ENCODE results near the gene AK2. TPM values are rescaled to one million over a fixed set of nuclear protein-coding genes. Genes with fewer than 3 reads are reported as not detected.

Gene AK2
- total and polyA plus RNA-seq, 12 donors: 55.3 to 245 (median 144) TPM

DNA sequence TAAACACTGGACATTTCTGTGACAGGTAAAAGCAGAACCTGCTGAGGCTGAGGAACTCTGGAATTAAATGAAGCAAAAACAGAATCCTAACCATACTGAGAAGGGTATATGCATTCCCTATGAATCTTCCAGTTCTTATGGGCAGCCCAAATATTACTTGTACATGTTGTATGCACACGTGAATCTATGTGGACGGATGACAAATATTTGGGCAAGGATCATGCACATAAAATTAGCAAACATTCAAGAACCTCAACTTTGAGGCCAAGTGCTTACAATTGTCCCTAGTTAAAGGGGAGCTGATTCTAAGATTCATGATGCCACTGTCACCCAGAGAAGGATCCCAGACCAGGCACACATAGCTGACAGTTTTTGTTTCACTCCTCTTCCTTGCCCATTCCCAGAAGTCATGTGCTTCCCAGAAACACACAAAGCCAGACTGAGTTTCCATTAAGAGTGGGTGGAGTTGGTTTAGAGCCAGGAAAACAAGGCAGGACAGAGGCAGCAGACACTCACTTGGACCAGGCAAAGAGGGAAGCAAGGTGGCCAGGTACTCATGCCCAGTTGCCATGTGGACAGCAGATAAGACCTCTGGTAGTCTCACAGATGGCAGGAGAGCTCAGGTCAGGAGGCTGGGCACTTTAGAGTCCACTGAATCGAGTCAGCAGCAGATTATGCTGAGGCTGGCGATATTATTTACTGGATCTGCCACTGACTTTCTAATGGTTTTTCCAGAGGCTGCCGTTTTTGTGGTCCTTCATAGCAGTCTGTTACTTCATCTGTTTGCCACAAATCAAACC lies 25.6 kb downstream of the AK2 start:
- H3K27ac ChIP-seq: peak overlapping the region in 4 of 5 donors; percentile 5 to 86 (median 48)
- H3K9me3 ChIP-seq (replicated peaks in 1 of 3): no peaks in the 10 kb centered on the region
- no peaks in the 10 kb centered on the region for H3K27me3 ChIP-seq
- H3K4me1 ChIP-seq (replicated peaks in 1 of 2): peaks cover 26 to 41% of the 10 kb centered on the region in 2 donors
- 67 to 90% (median 78%) methylated on average over 2 to 5 of the region's 5 CpGs for WGBS, 4 donors
- peak in 6 of 7 donors; percentile 45 to 84 (median 70) for DNase-seq
- no peak overlapping the region for H3K4me3 ChIP-seq
- intact Hi-C loops (cut with DNase I): no loop called here
- TF ChIP-seq POLR2A (IDR thresholded peaks at IDR 0.05): no peak
- TF ChIP-seq CTCF (IDR thresholded peaks at IDR 0.05): no peak
- peaks cover 0 to 43% of the 10 kb centered on the region in 2 donors for H3K36me3 ChIP-seq (replicated peaks in 1 of 2)

DNA sequence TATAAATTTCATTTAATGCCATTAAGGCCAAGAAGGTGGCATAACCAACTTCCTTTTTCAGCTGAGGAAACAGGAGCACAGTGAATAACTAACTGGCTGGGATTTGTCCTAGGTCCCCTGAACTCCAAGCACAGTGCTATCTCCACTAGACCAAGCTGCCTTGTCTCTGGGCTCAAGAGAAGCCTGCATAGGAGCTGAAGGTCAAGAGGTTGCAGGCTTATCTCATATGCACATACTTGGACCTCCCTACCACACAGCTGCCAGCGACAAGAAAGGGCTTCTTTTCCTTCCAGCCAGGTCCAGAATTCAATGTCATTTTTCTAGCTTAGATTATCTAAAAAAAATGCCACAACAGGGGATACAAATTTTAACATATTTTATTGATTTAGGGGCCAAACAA lies 27.1 kb downstream of the AK2 start:
- Histone ChIP-seq H3K36me3 (replicated peaks in 1 of 2) (peaks cover 0 to 43% of the 10 kb centered on the region in 2 donors), H3K27ac (peak overlapping the region in 1 of 5 donors; percentile 72), H3K9me3 (replicated peaks in 1 of 3) (no peaks in the 10 kb centered on the region), H3K4me1 (replicated peaks in 1 of 2) (peaks cover 33 to 54% of the 10 kb centered on the region in 2 donors), H3K27me3 (no peaks in the 10 kb centered on the region), H3K4me3 (no peak overlapping the region)
- WGBS, 4 donors: 9 to 30% (median 16%) methylated on average over 1 of the region's 1 CpG
- intact Hi-C loops (cut with DNase I): loop anchor here in 1 of 2 donors (10.0 kb wide), 1 partner anchor 65 kb away; no protein-coding TSS in a partner anchor
- no peak for TF ChIP-seq CTCF (IDR thresholded peaks at IDR 0.05)
- no peak for TF ChIP-seq POLR2A (IDR thresholded peaks at IDR 0.05)
- DNase-seq: no peak

GRCh38 chr1:33008051-33008914 lies 28.4 kb downstream of the AK2 start:
- intact Hi-C loops (cut with DNase I): loop anchor here in 1 of 2 donors (10.0 kb wide), 1 partner anchor 63 kb away; no protein-coding TSS in a partner anchor
- peaks cover 0 to 33% of the 10 kb centered on the region in 2 donors for H3K36me3 ChIP-seq (replicated peaks in 1 of 2)
- DNase-seq: no peak
- H3K4me1 ChIP-seq (replicated peaks in 1 of 2): peaks cover 33 to 54% of the 10 kb centered on the region in 2 donors
- H3K9me3 ChIP-seq (replicated peaks in 1 of 3): no peaks in the 10 kb centered on the region
- no peaks in the 10 kb centered on the region for H3K27me3 ChIP-seq
- H3K27ac ChIP-seq: no peak overlapping the region
- WGBS, 4 donors: 72 to 80% (median 78%) methylated on average over 13 of the region's 13 CpGs
- TF ChIP-seq CTCF (IDR thresholded peaks at IDR 0.05) (no peak), POLR2A (IDR thresholded peaks at IDR 0.05) (no peak)
- no peak overlapping the region for H3K4me3 ChIP-seq

Measured in adrenal gland (tissue), 12 donors.